Measurements from ENCODE around the gene IMPA2. TPM values are rescaled to one million over a fixed set of nuclear protein-coding genes. Genes with fewer than 3 reads are reported as not detected.
"Not testable (repeated sequence)": the region's sequence is repeated elsewhere in the genome, so short reads cannot be mapped to it uniquely, and the experiment has no call there.

Gene IMPA2
- total RNA-seq, 1 donor from 2014 or later, result 53.4 TPM

DNA sequence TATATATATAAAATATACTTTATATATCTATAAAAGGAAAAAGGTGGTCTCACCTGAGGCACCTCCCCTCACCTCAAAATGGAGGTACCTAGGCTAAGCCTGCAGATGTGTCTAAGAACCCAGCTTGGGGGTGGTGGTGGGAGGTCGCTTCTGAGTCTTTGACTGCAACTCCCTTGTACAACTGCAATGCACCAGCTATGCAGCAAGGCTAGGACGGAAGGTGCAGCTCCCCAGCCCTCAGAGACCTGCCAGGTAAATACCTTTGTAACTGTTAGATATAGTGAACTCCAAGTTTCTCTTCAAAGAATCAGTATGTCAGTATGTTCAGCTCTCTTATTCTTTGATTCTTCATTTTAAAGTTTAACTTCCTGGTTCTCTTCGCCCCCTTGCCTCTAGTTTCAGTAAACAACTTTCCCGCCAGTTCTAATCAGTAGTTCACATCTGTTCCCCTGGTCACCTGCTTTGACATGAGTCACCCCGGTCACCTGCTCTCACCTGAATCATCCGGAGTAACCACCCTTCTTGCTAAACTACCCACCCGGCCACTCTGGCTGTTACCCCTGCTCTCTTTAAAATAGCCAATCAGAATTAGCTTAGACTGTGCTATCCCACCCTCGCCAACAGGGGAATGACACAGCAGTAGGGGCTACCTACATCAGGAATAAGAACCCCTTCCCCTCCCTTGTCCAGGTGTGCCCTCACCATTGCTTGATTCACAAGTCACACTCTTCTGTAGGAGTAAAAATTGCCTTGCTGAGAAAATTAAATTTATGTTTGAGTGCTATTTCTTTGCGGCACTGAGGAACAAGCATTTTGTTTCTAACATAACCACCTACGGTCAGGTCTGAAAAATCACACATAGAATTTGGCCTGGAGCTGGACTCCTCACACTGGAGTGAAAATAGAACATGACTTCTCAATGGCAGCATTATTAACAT, 24.7 kb upstream of the IMPA2 start:
- TF ChIP-seq, protein P1, sequence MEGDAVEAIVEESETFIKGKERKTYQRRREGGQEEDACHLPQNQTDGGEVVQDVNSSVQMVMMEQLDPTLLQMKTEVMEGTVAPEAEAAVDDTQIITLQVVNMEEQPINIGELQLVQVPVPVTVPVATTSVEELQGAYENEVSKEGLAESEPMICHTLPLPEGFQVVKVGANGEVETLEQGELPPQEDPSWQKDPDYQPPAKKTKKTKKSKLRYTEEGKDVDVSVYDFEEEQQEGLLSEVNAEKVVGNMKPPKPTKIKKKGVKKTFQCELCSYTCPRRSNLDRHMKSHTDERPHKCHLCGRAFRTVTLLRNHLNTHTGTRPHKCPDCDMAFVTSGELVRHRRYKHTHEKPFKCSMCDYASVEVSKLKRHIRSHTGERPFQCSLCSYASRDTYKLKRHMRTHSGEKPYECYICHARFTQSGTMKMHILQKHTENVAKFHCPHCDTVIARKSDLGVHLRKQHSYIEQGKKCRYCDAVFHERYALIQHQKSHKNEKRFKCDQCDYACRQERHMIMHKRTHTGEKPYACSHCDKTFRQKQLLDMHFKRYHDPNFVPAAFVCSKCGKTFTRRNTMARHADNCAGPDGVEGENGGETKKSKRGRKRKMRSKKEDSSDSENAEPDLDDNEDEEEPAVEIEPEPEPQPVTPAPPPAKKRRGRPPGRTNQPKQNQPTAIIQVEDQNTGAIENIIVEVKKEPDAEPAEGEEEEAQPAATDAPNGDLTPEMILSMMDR (IDR thresholded peaks at IDR 0.05; ENCODE audit: unreplicated experiment), result no peak
- Mint-ChIP-seq H3K36me3 (ENCODE audit: insufficient read depth) (peaks cover 7% of the 10 kb centered on the region), H3K27me3 (no peaks in the 10 kb centered on the region), H3K4me3 (ENCODE audit: low read depth) (no peak overlapping the region), H3K4me1 (ENCODE audit: low read depth) (peaks cover 19% of the 10 kb centered on the region), H3K27ac (no peak overlapping the region), H3K9me3 (ENCODE audit: low read depth) (peaks cover 12% of the 10 kb centered on the region)
- no peak for DNase-seq (ENCODE audit: low spot score, unreplicated experiment)

DNA sequence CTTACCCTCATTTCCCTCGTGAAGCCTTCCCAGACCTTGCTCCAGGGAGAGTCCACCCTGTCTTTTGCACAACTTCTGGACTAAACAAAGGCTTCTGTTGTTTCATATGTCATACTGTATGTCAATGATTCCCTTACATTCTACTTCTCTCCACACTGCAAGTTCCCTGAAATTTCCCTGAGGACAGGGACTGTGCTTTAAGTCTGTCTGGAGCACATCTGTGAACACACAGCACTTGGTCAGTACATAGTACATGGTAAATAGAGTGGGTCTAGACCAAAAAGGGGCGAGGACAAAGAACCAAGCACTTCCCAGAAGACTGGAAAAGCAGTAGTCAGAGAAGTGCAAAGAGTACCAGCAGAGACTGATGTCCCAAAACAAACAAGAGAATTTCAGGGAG, 23.7 kb upstream of the IMPA2 start:
- Mint-ChIP-seq H3K4me3 (ENCODE audit: low read depth) (no peak overlapping the region), H3K27me3 (no peaks in the 10 kb centered on the region), H3K36me3 (ENCODE audit: insufficient read depth) (peaks cover 7% of the 10 kb centered on the region), H3K4me1 (ENCODE audit: low read depth) (peaks cover 14% of the 10 kb centered on the region), H3K9me3 (ENCODE audit: low read depth) (peaks cover 12% of the 10 kb centered on the region), H3K27ac (peak overlapping the region; percentile 1)
- DNase-seq (ENCODE audit: low spot score, unreplicated experiment), result no peak
- TF ChIP-seq, protein P1 (IDR thresholded peaks at IDR 0.05; ENCODE audit: unreplicated experiment), result no peak

DNA sequence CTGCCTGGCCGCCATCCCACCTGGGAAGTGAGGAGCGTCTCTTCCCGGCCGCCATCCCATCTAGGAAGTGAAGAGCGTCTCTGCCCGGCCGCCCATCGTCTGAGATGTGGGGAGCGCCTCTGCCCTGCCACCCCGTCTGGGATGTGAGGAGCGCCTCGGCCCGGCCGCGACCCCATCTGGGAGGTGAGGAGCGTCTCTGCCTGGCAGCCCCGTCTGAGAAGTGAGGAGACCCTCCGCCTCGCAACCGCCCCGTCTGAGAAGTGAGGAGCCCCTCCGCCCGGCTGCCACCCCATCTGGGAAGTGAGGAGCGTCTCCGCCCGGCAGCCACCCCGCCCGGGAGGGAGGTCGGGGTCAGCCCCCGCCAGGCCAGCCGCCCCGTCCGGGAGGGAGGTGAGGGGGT, 21.7 kb upstream of the IMPA2 start:
- H3K9me3 Mint-ChIP-seq (ENCODE audit: low read depth), result peaks cover 12% of the 10 kb centered on the region

DNA sequence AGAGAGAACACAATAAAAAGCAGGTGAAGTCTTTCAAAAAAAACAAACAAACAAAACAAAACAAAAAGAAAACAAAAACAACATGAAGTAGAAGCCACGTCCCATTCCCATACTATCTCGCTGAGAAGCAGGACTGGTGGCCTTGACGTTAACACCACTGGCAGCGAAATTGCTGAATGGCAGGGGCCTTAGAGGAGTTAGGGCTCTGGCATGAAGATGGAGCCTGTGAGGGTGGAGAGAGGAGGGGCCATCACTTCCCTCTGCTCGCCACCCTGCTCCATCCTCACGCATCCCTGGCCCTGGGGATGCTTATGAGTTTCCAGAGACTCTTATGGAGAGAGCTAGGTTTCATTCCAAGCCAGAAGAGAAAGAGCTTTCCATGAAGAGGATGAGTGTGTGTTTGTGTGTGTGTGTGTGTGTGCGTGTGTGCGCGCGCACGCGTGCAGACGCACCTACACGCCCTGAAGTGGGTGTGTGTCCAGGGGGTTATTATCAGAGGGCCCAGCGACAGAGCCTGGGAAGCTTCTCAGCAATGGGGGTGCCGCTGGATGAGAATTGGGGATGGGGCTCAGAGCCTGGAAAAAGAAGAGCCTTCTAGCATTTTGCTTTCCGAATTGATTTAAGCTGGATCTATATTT, 20.4 kb upstream of the IMPA2 start:
- H3K9me3 Mint-ChIP-seq (ENCODE audit: low read depth), result peaks cover 12% of the 10 kb centered on the region
- H3K27me3 Mint-ChIP-seq, result no peaks in the 10 kb centered on the region
- no peak overlapping the region for H3K4me3 Mint-ChIP-seq (ENCODE audit: low read depth)
- DNase-seq (ENCODE audit: low spot score, unreplicated experiment), result no peak
- H3K4me1 Mint-ChIP-seq (ENCODE audit: low read depth), result peaks cover 10% of the 10 kb centered on the region
- TF ChIP-seq, protein P1 (IDR thresholded peaks at IDR 0.05; ENCODE audit: unreplicated experiment), result no peak
- peak overlapping the region; percentile 43 for H3K27ac Mint-ChIP-seq
- peaks cover 7% of the 10 kb centered on the region for H3K36me3 Mint-ChIP-seq (ENCODE audit: insufficient read depth)

More for the DNA sequence above, 21.7 kb upstream of the IMPA2 start:
- peaks cover 14% of the 10 kb centered on the region for H3K4me1 Mint-ChIP-seq (ENCODE audit: low read depth)
- H3K36me3 Mint-ChIP-seq (ENCODE audit: insufficient read depth); DNase-seq (ENCODE audit: low spot score, unreplicated experiment); H3K27me3 Mint-ChIP-seq; H3K4me3 Mint-ChIP-seq (ENCODE audit: low read depth); H3K27ac Mint-ChIP-seq: not testable (repeated sequence)

DNA sequence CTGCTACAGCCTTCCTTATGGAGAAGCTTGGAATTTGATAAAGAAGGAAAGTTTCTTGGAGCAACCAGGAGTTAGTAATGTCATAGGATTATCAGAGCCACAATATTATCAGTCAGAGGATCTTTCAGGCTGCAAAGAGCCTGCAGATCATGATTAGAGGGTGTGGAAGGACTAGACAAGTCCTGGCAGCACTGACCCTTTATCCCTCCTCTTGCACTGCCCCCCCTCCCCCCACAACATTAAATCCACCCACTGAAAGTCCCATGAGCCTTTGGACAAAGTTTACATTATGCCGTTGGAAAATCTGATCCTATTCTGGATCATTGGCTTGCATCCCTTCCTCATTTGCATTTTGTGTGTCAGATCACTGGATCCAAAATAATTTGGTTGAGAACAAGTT, 18.7 kb upstream of the IMPA2 start:
- Mint-ChIP-seq H3K27me3 (no peaks in the 10 kb centered on the region), H3K36me3 (ENCODE audit: insufficient read depth) (peaks cover 3% of the 10 kb centered on the region), H3K4me3 (ENCODE audit: low read depth) (no peak overlapping the region), H3K4me1 (ENCODE audit: low read depth) (peaks cover 7% of the 10 kb centered on the region), H3K9me3 (ENCODE audit: low read depth) (peaks cover 2% of the 10 kb centered on the region), H3K27ac (no peak overlapping the region)
- DNase-seq (ENCODE audit: low spot score, unreplicated experiment), result no peak
- TF ChIP-seq, protein P1 (IDR thresholded peaks at IDR 0.05; ENCODE audit: unreplicated experiment), result no peak
